ENCODE data around the gene GTF2F2. TPM values are rescaled to one million over a fixed set of nuclear protein-coding genes. Genes with fewer than 3 reads are reported as not detected.

Gene GTF2F2
- total and polyA plus RNA-seq, 2 donors (not counting 1 experiment from before 2014, with no cell fraction given), result 5.9 to 19.6 TPM

DNA sequence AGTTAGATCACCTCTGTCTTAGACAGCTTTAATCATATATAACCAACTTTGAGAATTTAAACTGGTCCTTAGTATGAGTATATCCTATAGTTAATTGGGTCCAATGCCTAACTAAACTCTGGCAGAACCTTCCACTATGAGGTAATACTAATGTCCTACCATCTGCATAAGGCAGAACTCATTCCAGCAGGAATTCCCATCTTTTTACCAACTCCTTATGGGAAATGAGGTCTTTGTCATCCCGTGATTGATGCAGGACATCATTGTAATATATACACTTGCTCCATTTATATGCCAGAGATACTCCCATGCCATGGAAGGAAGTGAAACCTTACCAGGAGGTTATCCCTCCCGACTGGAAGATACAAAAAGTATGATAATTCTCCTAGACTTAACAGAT lies 77.7 kb downstream of the GTF2F2 start:
- TF ChIP-seq, protein P1, sequence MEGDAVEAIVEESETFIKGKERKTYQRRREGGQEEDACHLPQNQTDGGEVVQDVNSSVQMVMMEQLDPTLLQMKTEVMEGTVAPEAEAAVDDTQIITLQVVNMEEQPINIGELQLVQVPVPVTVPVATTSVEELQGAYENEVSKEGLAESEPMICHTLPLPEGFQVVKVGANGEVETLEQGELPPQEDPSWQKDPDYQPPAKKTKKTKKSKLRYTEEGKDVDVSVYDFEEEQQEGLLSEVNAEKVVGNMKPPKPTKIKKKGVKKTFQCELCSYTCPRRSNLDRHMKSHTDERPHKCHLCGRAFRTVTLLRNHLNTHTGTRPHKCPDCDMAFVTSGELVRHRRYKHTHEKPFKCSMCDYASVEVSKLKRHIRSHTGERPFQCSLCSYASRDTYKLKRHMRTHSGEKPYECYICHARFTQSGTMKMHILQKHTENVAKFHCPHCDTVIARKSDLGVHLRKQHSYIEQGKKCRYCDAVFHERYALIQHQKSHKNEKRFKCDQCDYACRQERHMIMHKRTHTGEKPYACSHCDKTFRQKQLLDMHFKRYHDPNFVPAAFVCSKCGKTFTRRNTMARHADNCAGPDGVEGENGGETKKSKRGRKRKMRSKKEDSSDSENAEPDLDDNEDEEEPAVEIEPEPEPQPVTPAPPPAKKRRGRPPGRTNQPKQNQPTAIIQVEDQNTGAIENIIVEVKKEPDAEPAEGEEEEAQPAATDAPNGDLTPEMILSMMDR (IDR thresholded peaks at IDR 0.05), result no peak
- TF ChIP-seq EZH2 (IDR thresholded peaks at IDR 0.05; ENCODE audit: borderline replicate concordance, insufficient read depth, low read depth, low read length, poor library complexity, severe bottlenecking), result no peak
- H4K20me1 ChIP-seq (ENCODE audit: control insufficient read depth, insufficient read depth, low read length, poor library complexity, severe bottlenecking), result peaks cover 10% of the 10 kb centered on the region
- no peak overlapping the region for H3K4me3 ChIP-seq (ENCODE audit: control extremely low read depth in 1 of 5, extremely low read depth in 1 of 5, insufficient read depth in 1 of 5, low read depth in 2 of 5, low read length in 4 of 5)
- Mint-ChIP-seq H3K9me3 (ENCODE audit: insufficient read depth) (no peaks in the 10 kb centered on the region), H3K4me1 (peaks cover 22% of the 10 kb centered on the region), H3K27ac (no peak overlapping the region), H3K27me3 (no peaks in the 10 kb centered on the region), H3K4me3 (no peak overlapping the region)
- WGBS (ENCODE audit: insufficient coverage), result no CpG with 5 or more reads among the region's 2 CpGs
- no peak overlapping the region for H3K9ac ChIP-seq (ENCODE audit: low read length)
- peaks cover 7 to 9% of the 10 kb centered on the region in 2 donors for H3K4me1 ChIP-seq (ENCODE audit: control insufficient read depth in 2 of 2, insufficient read depth in 2 of 2, low read length in 2 of 2)
- no peaks in the 10 kb centered on the region for H3K9me3 ChIP-seq (ENCODE audit: control extremely low read depth in 1 of 3, control insufficient read depth in 2 of 3, insufficient read depth in 1 of 3, low read length in 2 of 3)
- H3K36me3 ChIP-seq (replicated peaks in 1 of 2; ENCODE audit: control extremely low read depth in 1 of 2, control insufficient read depth in 1 of 2, extremely low read depth in 1 of 2, insufficient read depth in 2 of 2, low read length in 1 of 2), result no peaks in the 10 kb centered on the region
- no peak overlapping the region for H2AFZ ChIP-seq (ENCODE audit: insufficient read depth, low read depth, low read length, poor library complexity, severe bottlenecking)
- ChIA-PET CTCF (no interaction called here), POLR2A (no interaction called here)
- DNase-seq (no peak), ATAC-seq (ENCODE audit: low read depth) (no peak)
- peaks cover 17% of the 10 kb centered on the region for H3K79me2 ChIP-seq (ENCODE audit: control insufficient read depth, insufficient read depth, low read length)
- no peak overlapping the region for H3K4me2 ChIP-seq (replicated peaks; ENCODE audit: low read depth, low read length, poor library complexity, severe bottlenecking)
- intact Hi-C loops (cut with micrococcal nuclease), result no loop called here
- H3K27ac ChIP-seq (ENCODE audit: low read length in 2 of 2), result no peak overlapping the region
- H3K27me3 ChIP-seq (replicated peaks in 1 of 4; ENCODE audit: control extremely low read depth in 1 of 4, control insufficient read depth in 3 of 4, insufficient read depth in 4 of 4, low read length in 3 of 4), result no peaks in the 10 kb centered on the region

DNA sequence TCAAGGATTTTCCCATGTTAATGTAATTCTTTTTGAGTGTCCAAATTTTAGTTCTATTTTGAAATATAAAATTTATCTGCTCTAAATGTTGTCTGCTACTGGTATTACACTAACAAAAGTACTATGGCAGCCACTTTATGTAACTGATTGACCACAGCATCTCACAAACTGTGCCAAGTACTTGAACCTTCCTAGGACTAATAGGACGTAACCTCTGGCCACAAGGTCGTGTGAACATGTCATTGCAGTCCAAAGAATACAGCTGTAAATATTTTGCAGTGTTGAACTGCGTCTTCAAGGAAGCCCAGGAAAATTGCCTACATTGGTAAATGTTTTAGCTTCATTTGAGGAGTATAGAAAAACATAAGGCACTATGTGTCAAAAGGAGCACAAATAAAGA lies 78.6 kb downstream of the GTF2F2 start:
- H3K4me2 ChIP-seq (replicated peaks; ENCODE audit: low read depth, low read length, poor library complexity, severe bottlenecking), result no peak overlapping the region
- Mint-ChIP-seq H3K27ac (no peak overlapping the region), H3K4me3 (no peak overlapping the region), H3K27me3 (no peaks in the 10 kb centered on the region), H3K9me3 (ENCODE audit: insufficient read depth) (no peaks in the 10 kb centered on the region), H3K4me1 (peaks cover 20% of the 10 kb centered on the region)
- no peaks in the 10 kb centered on the region for H3K9me3 ChIP-seq (ENCODE audit: control extremely low read depth in 1 of 3, control insufficient read depth in 2 of 3, insufficient read depth in 1 of 3, low read length in 2 of 3)
- TF ChIP-seq, protein P1 (IDR thresholded peaks at IDR 0.05), result no peak
- TF ChIP-seq EZH2 (IDR thresholded peaks at IDR 0.05; ENCODE audit: borderline replicate concordance, insufficient read depth, low read depth, low read length, poor library complexity, severe bottlenecking), result no peak
- H3K4me3 ChIP-seq (ENCODE audit: control extremely low read depth in 1 of 5, extremely low read depth in 1 of 5, insufficient read depth in 1 of 5, low read depth in 2 of 5, low read length in 4 of 5), result no peak overlapping the region
- no peak overlapping the region for H2AFZ ChIP-seq (ENCODE audit: insufficient read depth, low read depth, low read length, poor library complexity, severe bottlenecking)
- DNase-seq, result no peak
- POLR2A ChIA-PET, result no interaction called here
- peaks cover 7 to 9% of the 10 kb centered on the region in 2 donors for H3K4me1 ChIP-seq (ENCODE audit: control insufficient read depth in 2 of 2, insufficient read depth in 2 of 2, low read length in 2 of 2)
- ATAC-seq (ENCODE audit: low read depth), result no peak
- CTCF ChIA-PET, result no interaction called here
- H3K79me2 ChIP-seq (ENCODE audit: control insufficient read depth, insufficient read depth, low read length), result peaks cover 22% of the 10 kb centered on the region
- whole genome bisulfite sequencing (ENCODE audit: insufficient coverage), result 100% methylated on average over 3 of the region's 3 CpGs
- H3K27me3 ChIP-seq (replicated peaks in 1 of 4; ENCODE audit: control extremely low read depth in 1 of 4, control insufficient read depth in 3 of 4, insufficient read depth in 4 of 4, low read length in 3 of 4), result no peaks in the 10 kb centered on the region
- no peaks in the 10 kb centered on the region for H3K36me3 ChIP-seq (replicated peaks in 1 of 2; ENCODE audit: control extremely low read depth in 1 of 2, control insufficient read depth in 1 of 2, extremely low read depth in 1 of 2, insufficient read depth in 2 of 2, low read length in 1 of 2)
- no peak overlapping the region for H3K27ac ChIP-seq (ENCODE audit: low read length in 2 of 2)
- intact Hi-C loops (cut with micrococcal nuclease), result no loop called here
- H4K20me1 ChIP-seq (ENCODE audit: control insufficient read depth, insufficient read depth, low read length, poor library complexity, severe bottlenecking), result peaks cover 10% of the 10 kb centered on the region
- no peak overlapping the region for H3K9ac ChIP-seq (ENCODE audit: low read length)
